ENCODE measurements around the gene NF2.

The NF2 gene

GRCh38 chr22:29651652-29652051 is 48.2 kb downstream of the NF2 start:
- no peak for TF ChIP-seq ZNF274 (IDR thresholded peaks at IDR 0.05; ENCODE audit: low read depth, low read length)
- H3K4me3 ChIP-seq (ENCODE audit: low read length) = no peak overlapping the region

- no peak for TF ChIP-seq ZNF274 (IDR thresholded peaks at IDR 0.05; ENCODE audit: low read depth, low read length)
- H3K4me3 ChIP-seq (ENCODE audit: low read length) = no peak overlapping the region
Measured at GRCh38 chr22:29654420-29654819, 51.0 kb downstream of the NF2 start.

GRCh38 chr22:29654882-29655281 is 51.4 kb downstream of the NF2 start:
- TF ChIP-seq ZNF274 (IDR thresholded peaks at IDR 0.05; ENCODE audit: low read depth, low read length) = no peak
- H3K4me3 ChIP-seq (ENCODE audit: low read length) = no peak overlapping the region

DNA sequence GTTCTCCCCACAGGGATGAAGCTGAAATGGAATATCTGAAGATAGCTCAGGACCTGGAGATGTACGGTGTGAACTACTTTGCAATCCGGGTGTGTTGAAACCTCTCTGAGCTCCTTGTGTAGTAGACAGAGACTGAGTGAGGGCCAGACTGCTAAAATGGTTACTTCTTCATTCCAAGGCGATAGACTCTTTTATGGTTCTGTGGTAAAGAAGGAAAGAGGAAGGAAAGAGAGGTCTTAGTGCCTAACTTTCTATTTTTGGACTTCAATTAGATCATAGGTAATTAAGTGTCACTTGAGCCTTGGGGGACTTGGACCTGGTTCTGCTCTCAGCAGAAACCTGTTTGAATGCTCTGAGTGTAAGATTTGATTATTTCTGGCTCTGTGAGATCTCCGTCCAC is 54.7 kb downstream of the NF2 start:
- no peak overlapping the region for H3K4me3 ChIP-seq (ENCODE audit: low read length)
- no peak for TF ChIP-seq ZNF274 (IDR thresholded peaks at IDR 0.05; ENCODE audit: low read depth, low read length)

- no peak for TF ChIP-seq ZNF274 (IDR thresholded peaks at IDR 0.05; ENCODE audit: low read depth, low read length)
- H3K4me3 ChIP-seq (ENCODE audit: low read length) = no peak overlapping the region
Measured at GRCh38 chr22:29660021-29660420, 56.6 kb downstream of the NF2 start.

GRCh38 chr22:29661336-29661735 is 57.9 kb downstream of the NF2 start:
- no peak overlapping the region for H3K4me3 ChIP-seq (ENCODE audit: low read length)
- no peak for TF ChIP-seq ZNF274 (IDR thresholded peaks at IDR 0.05; ENCODE audit: low read depth, low read length)

GRCh38 chr22:29663180-29663821 is 59.9 kb downstream of the NF2 start:
- no peak overlapping the region for H3K4me3 ChIP-seq (ENCODE audit: low read length)
- no peak for TF ChIP-seq ZNF274 (IDR thresholded peaks at IDR 0.05; ENCODE audit: low read depth, low read length)

GRCh38 chr22:29665486-29665885 is 62.1 kb downstream of the NF2 start:
- no peak overlapping the region for H3K4me3 ChIP-seq (ENCODE audit: low read length)
- TF ChIP-seq ZNF274 (IDR thresholded peaks at IDR 0.05; ENCODE audit: low read depth, low read length) = no peak

GRCh38 chr22:29668673-29669072 is 65.2 kb downstream of the NF2 start:
- no peak for TF ChIP-seq ZNF274 (IDR thresholded peaks at IDR 0.05; ENCODE audit: low read depth, low read length)
- H3K4me3 ChIP-seq (ENCODE audit: low read length) = no peak overlapping the region

- no peak overlapping the region for H3K4me3 ChIP-seq (ENCODE audit: low read length)
- TF ChIP-seq ZNF274 (IDR thresholded peaks at IDR 0.05; ENCODE audit: low read depth, low read length) = no peak
Measured at GRCh38 chr22:29670626-29671025, 67.2 kb downstream of the NF2 start.

DNA sequence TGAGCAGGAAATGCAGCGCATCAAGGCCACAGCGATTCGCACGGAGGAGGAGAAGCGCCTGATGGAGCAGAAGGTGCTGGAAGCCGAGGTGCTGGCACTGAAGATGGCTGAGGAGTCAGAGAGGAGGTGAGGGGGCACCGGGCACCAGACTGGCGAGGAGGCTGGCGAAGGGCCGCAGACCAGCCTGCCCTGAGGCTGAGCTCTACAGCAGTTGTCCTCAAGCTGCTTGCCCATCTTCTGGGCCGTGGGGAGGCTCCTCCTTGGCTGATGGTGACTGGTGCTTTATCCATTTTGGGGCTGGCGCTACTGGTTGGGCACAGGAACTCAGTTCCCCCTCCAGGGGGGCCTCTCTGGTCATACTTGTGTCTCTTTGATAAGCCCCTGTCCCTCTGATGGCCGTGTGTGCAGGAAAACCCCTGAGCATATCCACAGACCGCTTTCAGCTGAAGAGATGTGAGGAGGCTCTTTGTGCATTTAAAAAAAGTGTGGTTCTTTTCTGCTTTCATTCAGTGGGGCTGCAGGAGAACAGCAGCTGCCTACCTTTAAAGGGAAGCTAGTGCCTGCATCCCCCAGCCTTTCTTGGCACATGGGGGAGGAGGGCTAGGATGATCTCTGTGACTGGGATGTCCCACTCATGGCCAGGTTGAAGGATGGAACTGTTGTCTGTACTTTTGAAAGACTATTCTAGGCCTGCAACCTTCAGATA is 70.1 kb downstream of the NF2 start:
- H3K4me3 ChIP-seq (ENCODE audit: low read length) = no peak overlapping the region
- TF ChIP-seq ZNF274 (IDR thresholded peaks at IDR 0.05; ENCODE audit: low read depth, low read length) = no peak

DNA sequence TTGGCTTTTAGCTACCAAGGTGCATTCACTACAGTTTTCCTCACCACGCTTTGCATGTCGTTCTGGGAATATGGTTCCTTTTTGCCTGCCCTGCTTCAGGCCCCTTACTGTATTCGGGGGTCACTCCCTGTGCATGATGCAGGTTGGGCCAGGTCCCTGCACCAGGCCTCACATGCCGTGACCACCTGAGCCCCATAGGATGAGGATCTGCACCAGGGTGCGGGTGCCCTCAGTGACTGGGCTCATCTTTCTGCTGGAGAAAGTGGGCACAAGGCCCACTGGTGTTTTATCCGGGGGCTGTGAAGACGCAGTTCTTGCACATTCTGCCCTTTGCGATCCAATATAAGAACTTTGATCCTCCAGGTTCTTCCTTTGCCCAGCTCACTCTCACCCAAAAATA is 70.7 kb downstream of the NF2 start:
- H3K4me3 ChIP-seq (ENCODE audit: low read length) = no peak overlapping the region
- no peak for TF ChIP-seq ZNF274 (IDR thresholded peaks at IDR 0.05; ENCODE audit: low read depth, low read length)

- no peak overlapping the region for H3K4me3 ChIP-seq (ENCODE audit: low read length)
- TF ChIP-seq ZNF274 (IDR thresholded peaks at IDR 0.05; ENCODE audit: low read depth, low read length) = no peak
Measured at GRCh38 chr22:29679316-29679715, 75.9 kb downstream of the NF2 start.

DNA sequence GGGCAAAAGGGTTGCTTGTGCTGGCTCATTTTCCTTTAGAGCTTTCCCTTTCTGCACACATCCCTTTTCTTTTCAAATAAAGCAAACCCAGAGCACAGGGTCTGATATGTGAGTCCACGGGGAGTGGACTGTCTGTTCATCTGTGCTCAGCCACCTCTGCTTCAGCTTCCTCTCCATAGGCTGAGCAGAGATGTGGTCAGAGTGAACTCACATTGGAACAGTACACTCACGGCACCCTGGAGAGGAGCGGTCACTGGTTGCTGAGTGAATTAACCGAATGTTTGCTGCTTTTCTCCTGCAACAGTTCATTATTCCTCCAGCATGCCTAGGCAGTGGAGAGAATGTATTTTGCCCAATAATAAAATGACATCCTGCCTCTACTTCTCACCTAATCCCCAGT is 80.1 kb downstream of the NF2 start:
- no peak overlapping the region for H3K4me3 ChIP-seq (ENCODE audit: low read length)
- TF ChIP-seq ZNF274 (IDR thresholded peaks at IDR 0.05; ENCODE audit: low read depth, low read length) = no peak

DNA sequence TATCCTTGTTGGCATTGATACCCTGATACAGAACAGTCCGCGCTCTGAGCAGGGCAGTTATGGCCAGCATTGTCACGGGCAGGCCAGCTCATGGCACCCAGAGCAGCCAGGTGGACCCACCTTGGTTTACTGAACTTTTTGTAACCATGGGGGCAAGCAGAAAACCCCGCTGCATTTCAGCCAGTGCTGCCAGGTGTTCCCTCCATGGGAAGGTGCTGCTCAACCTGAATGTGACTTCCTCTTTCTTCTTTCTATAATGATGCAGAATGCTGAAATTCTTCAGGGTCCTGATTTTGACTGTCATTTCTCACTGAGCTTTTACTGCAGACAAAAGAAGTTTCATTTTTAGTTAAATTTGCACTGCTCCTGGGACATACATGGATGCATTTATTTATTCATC is 80.8 kb downstream of the NF2 start:
- TF ChIP-seq ZNF274 (IDR thresholded peaks at IDR 0.05; ENCODE audit: low read depth, low read length) = no peak
- H3K4me3 ChIP-seq (ENCODE audit: low read length) = no peak overlapping the region

Data from GM08714 (cell line).